H9 (cell line): Measurements from ENCODE around the gene ANTXR2. TPM values are rescaled to one million over a fixed set of nuclear protein-coding genes. Genes with fewer than 3 reads are reported as not detected.

Source experiments
- DNase-seq: peaks from one replicate; pipeline ENCODE4 v3.0.0-alpha.2; 2017
- H2AFZ ChIP-seq: one replicate; pipeline ENCODE4 v1.6.1; 2013; ENCODE audit warnings: mild to moderate bottlenecking, low read length, control low read depth, moderate library complexity
- H2AK5ac ChIP-seq: 2 replicates; pipeline ENCODE4 v1.6.1; 2013; ENCODE audit warnings: low read length, control low read depth, mixed read lengths; ENCODE audit not compliant: insufficient read length
- H2BK120ac ChIP-seq: one replicate; pipeline ENCODE4 v1.6.1; 2013; ENCODE audit warnings: low read depth, mild to moderate bottlenecking, low read length, control low read depth, inconsistent platforms; ENCODE audit not compliant: poor library complexity, severe bottlenecking
- H2BK12ac ChIP-seq: 2 replicates; pipeline ENCODE4 v1.6.1; 2013; ENCODE audit warnings: low read length, control low read depth, mixed read lengths, low read depth; ENCODE audit not compliant: insufficient read length
- H2BK15ac ChIP-seq: 2 replicates; pipeline ENCODE4 v1.6.1; 2013; ENCODE audit warnings: low read depth, low read length, control low read depth
- H2BK20ac ChIP-seq: one replicate; pipeline ENCODE4 v1.6.1; 2013; ENCODE audit warnings: low read depth, mild to moderate bottlenecking, low read length, control low read depth, inconsistent platforms; ENCODE audit not compliant: poor library complexity, severe bottlenecking
- H2BK5ac ChIP-seq: 2 replicates; pipeline ENCODE4 v1.6.1; 2013; ENCODE audit warnings: low read length, control low read depth, mixed read lengths; ENCODE audit not compliant: insufficient read length
- H3K14ac ChIP-seq: 2 replicates; pipeline ENCODE4 v1.6.1; 2013; ENCODE audit warnings: low read length, control low read depth; ENCODE audit not compliant: insufficient read depth
- H3K18ac ChIP-seq: 2 replicates; pipeline ENCODE4 v1.6.1; 2013; ENCODE audit warnings: low read depth, mild to moderate bottlenecking, mixed read lengths, low read length, control low read depth; ENCODE audit not compliant: insufficient read length
- H3K23ac ChIP-seq: 2 replicates; pipeline ENCODE4 v1.6.1; 2013; ENCODE audit warnings: low read length, control low read depth, mixed read lengths, low read depth; ENCODE audit not compliant: insufficient read length
- H3K23me2 ChIP-seq: 2 replicates; pipeline ENCODE4 v1.6.1; 2013; ENCODE audit warnings: low read depth, mild to moderate bottlenecking, mixed read lengths, low read length, control low read depth; ENCODE audit not compliant: insufficient read length, poor library complexity, severe bottlenecking
- H3K27ac ChIP-seq: 2 replicates; pipeline ENCODE4 v1.5.1; 2013; ENCODE audit warnings: low read length, control low read depth, mixed read lengths, low read depth; ENCODE audit not compliant: insufficient read length
- H3K27me3 ChIP-seq: 2 replicates; pipeline ENCODE4 v1.6.1; 2013; ENCODE audit warnings: low read length, control low read depth, inconsistent platforms; ENCODE audit not compliant: insufficient read depth
- H3K4ac ChIP-seq: 2 replicates; pipeline ENCODE4 v1.6.1; 2013; ENCODE audit warnings: low read depth, mild to moderate bottlenecking, control low read depth, inconsistent platforms, low read length, moderate library complexity
- H3K4me1 ChIP-seq: 2 replicates; pipeline ENCODE4 v1.6.1; 2013; ENCODE audit warnings: low read length, control low read depth, inconsistent platforms; ENCODE audit not compliant: insufficient read depth
- H3K4me2 ChIP-seq: 2 replicates; pipeline ENCODE4 v1.6.1; 2013; ENCODE audit warnings: low read length, control low read depth, mixed read lengths; ENCODE audit not compliant: insufficient read length, insufficient read depth
- H3K56ac ChIP-seq: 2 replicates; pipeline ENCODE4 v1.6.1; 2013; ENCODE audit warnings: low read depth, mild to moderate bottlenecking, mixed read lengths, low read length, control low read depth; ENCODE audit not compliant: insufficient read length
- H3K79me1 ChIP-seq: 2 replicates; pipeline ENCODE4 v1.6.1; 2013; ENCODE audit warnings: low read depth, mild to moderate bottlenecking, moderate library complexity, low read length, control low read depth, inconsistent platforms; ENCODE audit not compliant: insufficient read depth, poor library complexity, severe bottlenecking
- H3K79me2 ChIP-seq: 2 replicates; pipeline ENCODE4 v1.6.1; 2013; ENCODE audit warnings: low read length, control low read depth, inconsistent platforms; ENCODE audit not compliant: insufficient read depth
- H3K9ac ChIP-seq: 2 replicates; pipeline ENCODE4 v1.6.1; 2013; ENCODE audit warnings: low read length, control low read depth, mixed read lengths; ENCODE audit not compliant: insufficient read length; ENCODE audit errors: extremely low read depth
- H3K9me3 ChIP-seq: one replicate; pipeline ENCODE4 v1.6.1; 2013; ENCODE audit warnings: low read depth, low read length, inconsistent platforms; ENCODE audit not compliant: control insufficient read depth
- H3T11ph ChIP-seq: one replicate; pipeline ENCODE4 v1.6.1; 2013; ENCODE audit warnings: mild to moderate bottlenecking, low read length, control low read depth, inconsistent platforms
- H4K20me1 ChIP-seq: one replicate; pipeline ENCODE4 v1.6.1; 2013; ENCODE audit not compliant: control insufficient read depth, insufficient read length, insufficient read depth
- H4K5ac ChIP-seq: 2 replicates; pipeline ENCODE4 v1.6.1; 2013; ENCODE audit warnings: low read depth, mild to moderate bottlenecking, mixed read lengths, low read length, control low read depth; ENCODE audit not compliant: insufficient read length
- H4K8ac ChIP-seq: replicated peaks from 2 replicates; pipeline ENCODE4 v1.6.1; 2013; ENCODE audit warnings: low read length, control low read depth, mixed read lengths, low read depth; ENCODE audit not compliant: insufficient read length
- H4K91ac ChIP-seq: 2 replicates; pipeline ENCODE4 v1.6.1; 2013; ENCODE audit warnings: low read depth, mild to moderate bottlenecking, moderate library complexity, mixed read lengths, low read length, control low read depth; ENCODE audit not compliant: insufficient read length
- H3K27ac Mint-ChIP-seq, 3 experiments: 2 replicates in 2 of 3; 3 replicates in 1 of 3; pipeline ENCODE4 v1.8.0; 2020 to 2021; ENCODE audit warnings: mixed read lengths in 3 of 3, mild to moderate bottlenecking in 1 of 3, moderate library complexity in 1 of 3
- H3K27me3 Mint-ChIP-seq: 2 replicates; pipeline ENCODE4 v1.8.0; 2021; ENCODE audit warnings: low read depth, mild to moderate bottlenecking, moderate library complexity, mixed read lengths
- H3K36me3 Mint-ChIP-seq, 3 experiments: 2 replicates in 2 of 3; 3 replicates in 1 of 3; pipeline ENCODE4 v1.8.0; 2020 to 2021; ENCODE audit warnings: low read depth in 3 of 3, mixed read lengths in 3 of 3; ENCODE audit not compliant: insufficient read depth in 1 of 3
- H3K4me1 Mint-ChIP-seq, 2 experiments: 2 replicates each; pipeline ENCODE4 v1.8.0; 2020; ENCODE audit warnings: mixed read lengths in 2 of 2
- H3K4me3 Mint-ChIP-seq, 2 experiments: 2 replicates in 1 of 2; 3 replicates in 1 of 2; pipeline ENCODE4 v1.8.0; 2020 to 2021; ENCODE audit warnings: mild to moderate bottlenecking in 2 of 2, mixed read lengths in 2 of 2, moderate library complexity in 1 of 2
- H3K9me3 Mint-ChIP-seq, 2 experiments: 2 replicates in 1 of 2; 3 replicates in 1 of 2; pipeline ENCODE4 v1.8.0; 2020; ENCODE audit warnings: mild to moderate bottlenecking in 2 of 2, mixed read lengths in 2 of 2, moderate library complexity in 1 of 2
- WGBS: extraction: QIAGEN DNeasy Blood & Tissue Kit; methylation state at CpG from one replicate; pipeline ENCODE4 v1.1.7; 2013; ENCODE audit warnings: missing lambda C conversion rate, low lambda C conversion rate, mixed read lengths; ENCODE audit not compliant: insufficient read length; ENCODE audit errors: extremely low coverage; 5-methylcytosine and 5-hydroxymethylcytosine counted together
- total RNA-seq: library from RNA; stranded (reverse); gene quantifications from 2 replicates; pipeline ENCODE4 v1.2.1, GENCODE V29; 2021
- TF ChIP-seq, protein P1 (sequence below): fragments of 200-600 bp; sonication (generic); conservative IDR thresholded peaks from 3 replicates; pipeline ENCODE4 v1.8.0; 2021; ENCODE audit warnings: antibody characterized with exemption, mild to moderate bottlenecking

ANTXR2 gene
- total RNA-seq, 1 experiment from 2014 or later = 4.7 TPM

DNA sequence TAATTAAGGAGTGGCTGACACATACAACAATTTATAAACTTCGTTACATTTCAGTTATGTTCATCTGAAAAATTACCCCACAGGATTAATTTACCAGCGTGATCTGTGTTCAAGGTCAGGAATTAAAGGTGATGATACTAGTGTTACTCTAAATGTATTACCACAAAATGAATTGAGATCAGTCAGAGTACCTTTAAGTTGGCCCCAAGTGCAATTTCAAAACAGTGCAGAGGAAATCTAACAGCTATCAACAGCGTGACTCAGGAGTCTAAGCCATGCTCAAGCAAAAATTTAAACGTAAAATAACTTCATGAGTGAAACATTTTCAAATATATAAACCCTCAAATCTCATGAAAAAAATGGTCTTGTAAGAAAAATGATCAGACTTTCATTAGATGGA, 18.7 kb downstream of the ANTXR2 start:
- H4K20me1 ChIP-seq = no peaks in the 10 kb centered on the region
- no peak overlapping the region for H3K56ac ChIP-seq
- Mint-ChIP-seq H3K27ac (no peak overlapping the region), H3K9me3 (no peaks in the 10 kb centered on the region; a peak in 1 of 5 replicates), H3K27me3 (no peaks in the 10 kb centered on the region; the same call in 1 of the 2 replicates), H3K36me3 (no peaks in the 10 kb centered on the region; a peak in 1 of 7 replicates), H3K4me3 (no peak overlapping the region), H3K4me1 (peaks cover 14 to 24% of the 10 kb centered on the region in 2 experiments)
- H4K91ac ChIP-seq = no peak overlapping the region
- H3K9me3 ChIP-seq = no peaks in the 10 kb centered on the region
- no peak overlapping the region for H3K23ac ChIP-seq
- H3K18ac ChIP-seq = no peak overlapping the region
- no CpG with 5 or more reads among the region's 4 CpGs for WGBS
- H3K14ac ChIP-seq = no peak overlapping the region
- no peaks in the 10 kb centered on the region for H3K27me3 ChIP-seq
- no peak overlapping the region for H2AK5ac ChIP-seq
- H3K79me1 ChIP-seq = no peaks in the 10 kb centered on the region
- no peaks in the 10 kb centered on the region for H3K23me2 ChIP-seq
- H2BK120ac ChIP-seq = no peak overlapping the region
- DNase-seq = no peak
- H3K4me1 ChIP-seq = peaks cover 8% of the 10 kb centered on the region
- no peak overlapping the region for H3K4ac ChIP-seq
- TF ChIP-seq, protein P1, sequence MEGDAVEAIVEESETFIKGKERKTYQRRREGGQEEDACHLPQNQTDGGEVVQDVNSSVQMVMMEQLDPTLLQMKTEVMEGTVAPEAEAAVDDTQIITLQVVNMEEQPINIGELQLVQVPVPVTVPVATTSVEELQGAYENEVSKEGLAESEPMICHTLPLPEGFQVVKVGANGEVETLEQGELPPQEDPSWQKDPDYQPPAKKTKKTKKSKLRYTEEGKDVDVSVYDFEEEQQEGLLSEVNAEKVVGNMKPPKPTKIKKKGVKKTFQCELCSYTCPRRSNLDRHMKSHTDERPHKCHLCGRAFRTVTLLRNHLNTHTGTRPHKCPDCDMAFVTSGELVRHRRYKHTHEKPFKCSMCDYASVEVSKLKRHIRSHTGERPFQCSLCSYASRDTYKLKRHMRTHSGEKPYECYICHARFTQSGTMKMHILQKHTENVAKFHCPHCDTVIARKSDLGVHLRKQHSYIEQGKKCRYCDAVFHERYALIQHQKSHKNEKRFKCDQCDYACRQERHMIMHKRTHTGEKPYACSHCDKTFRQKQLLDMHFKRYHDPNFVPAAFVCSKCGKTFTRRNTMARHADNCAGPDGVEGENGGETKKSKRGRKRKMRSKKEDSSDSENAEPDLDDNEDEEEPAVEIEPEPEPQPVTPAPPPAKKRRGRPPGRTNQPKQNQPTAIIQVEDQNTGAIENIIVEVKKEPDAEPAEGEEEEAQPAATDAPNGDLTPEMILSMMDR = no peak
- H4K5ac ChIP-seq = no peak overlapping the region
- no peak overlapping the region for H3K9ac ChIP-seq
- H3K27ac ChIP-seq = no peak overlapping the region
- no peak overlapping the region for H3K4me2 ChIP-seq
- H2BK20ac ChIP-seq = no peak overlapping the region
- no peak overlapping the region for H4K8ac ChIP-seq
- H2BK12ac ChIP-seq = no peak overlapping the region
- no peak overlapping the region for H2BK5ac ChIP-seq
- H3T11ph ChIP-seq = no peak overlapping the region
- H3K79me2 ChIP-seq = no peaks in the 10 kb centered on the region
- H2AFZ ChIP-seq = no peak overlapping the region
- no peak overlapping the region for H2BK15ac ChIP-seq
